ENCODE measurements around the gene INPPL1.

INPPL1 gene

DNA sequence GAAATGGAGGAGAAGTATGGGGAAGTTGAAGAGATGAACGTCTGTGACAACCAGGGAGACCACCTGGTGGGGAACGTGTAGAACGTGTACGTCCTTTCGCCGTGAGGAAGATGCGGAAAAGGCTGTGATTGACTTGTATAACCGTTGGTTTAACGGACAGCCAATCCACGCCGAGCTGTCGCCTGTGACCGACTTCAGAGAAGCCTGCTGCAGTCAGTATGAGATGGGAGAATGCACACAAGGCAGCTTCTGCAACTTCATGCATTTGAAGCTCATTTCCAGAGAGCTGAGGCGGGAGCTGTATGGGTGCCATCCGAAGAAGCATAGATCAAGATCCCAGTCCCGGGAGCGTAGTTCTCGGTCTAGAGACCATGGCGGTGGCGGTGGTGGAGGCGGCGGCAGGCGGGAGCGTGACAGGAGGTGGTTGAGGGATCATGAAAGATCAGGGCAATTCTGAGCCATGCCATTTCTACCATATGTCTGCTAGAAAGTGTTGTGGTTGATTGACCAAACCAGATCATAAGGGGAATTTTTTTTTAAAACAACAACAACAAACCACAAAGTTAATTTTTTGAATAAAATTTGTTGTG is 56.3 kb downstream of the INPPL1 start:
- no peak for DNase-seq (ENCODE audit: low read depth in 2 of 2)

DNA sequence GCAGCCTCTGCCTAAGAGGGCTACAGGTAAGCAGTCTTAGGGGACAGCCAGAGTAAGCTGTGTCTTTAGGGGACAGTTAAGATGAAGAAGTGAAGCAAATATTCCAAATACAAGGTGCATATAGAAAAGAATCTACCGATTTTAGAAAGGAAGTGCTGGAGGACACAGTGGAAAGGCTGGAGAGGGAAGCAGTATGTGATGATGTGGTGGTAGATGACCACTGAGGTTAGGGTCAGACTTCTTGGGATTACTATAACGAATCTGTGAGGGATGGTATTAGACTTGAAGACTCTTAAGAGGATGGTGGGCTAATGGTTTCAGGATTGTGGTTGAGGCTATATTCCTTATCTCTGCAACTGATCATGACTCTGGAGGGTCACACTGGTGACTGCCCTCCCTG is 59.4 kb downstream of the INPPL1 start:
- no peak for DNase-seq (ENCODE audit: low read depth in 2 of 2)

DNA sequence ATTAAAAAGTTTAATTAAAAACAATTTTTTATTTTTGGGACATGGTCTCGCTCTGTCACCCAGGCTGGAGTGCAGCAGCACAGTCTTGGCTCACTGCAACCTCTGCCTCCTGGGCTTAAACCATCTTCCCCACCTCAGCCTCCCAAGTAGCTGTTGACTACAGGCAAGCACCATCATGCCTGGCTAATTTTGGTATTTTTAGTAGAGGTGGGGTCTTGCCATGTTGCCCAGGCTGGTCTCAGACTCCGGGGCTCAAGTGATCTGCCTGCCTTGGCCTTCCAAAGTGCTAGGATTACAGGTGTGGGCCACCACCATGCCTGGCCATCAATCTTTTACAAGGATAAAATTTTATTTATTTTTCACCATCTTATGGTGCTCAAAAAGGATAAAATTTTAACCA is 62.7 kb downstream of the INPPL1 start:
- DNase-seq (ENCODE audit: low read depth in 2 of 2) = no peak

Measured in stimulated activated CD8-positive, alpha-beta memory T cell treated with anti-CD3 and anti-CD28 coated beads, Interleukin-7, amount 100 ng/mL, for 4 hours (primary cell).